HG02943 (cell line): Measurements from ENCODE around the gene KRT9.

Experiments used
- ATAC-seq: cut with Tn5 transposase; IDR thresholded peaks from one replicate; pipeline ENCODE4 v1.9.1; 2021; ENCODE audit warnings: mild to moderate bottlenecking, low read depth, moderate library complexity; ENCODE audit not compliant: unreplicated experiment

KRT9 gene

DNA sequence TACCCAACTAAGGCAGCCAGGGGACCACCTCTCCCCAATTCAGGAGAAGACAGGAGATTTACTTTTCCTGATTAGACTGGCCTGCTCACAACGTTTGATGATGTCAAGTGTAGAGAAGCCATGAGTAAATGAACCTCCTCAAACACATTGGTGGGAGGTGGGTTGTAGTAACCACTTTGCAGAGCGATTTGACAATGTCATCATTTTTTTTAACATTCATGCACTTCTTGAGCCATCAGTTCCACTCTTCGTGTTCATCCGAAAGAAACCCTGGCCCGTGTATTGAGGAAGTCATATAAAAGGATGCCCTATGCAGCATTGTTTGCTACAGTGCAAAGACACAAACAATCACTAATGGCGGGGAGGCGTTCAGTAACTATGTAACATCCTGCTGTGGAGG is 38.2 kb downstream of the KRT9 start:
- no peak for ATAC-seq

DNA sequence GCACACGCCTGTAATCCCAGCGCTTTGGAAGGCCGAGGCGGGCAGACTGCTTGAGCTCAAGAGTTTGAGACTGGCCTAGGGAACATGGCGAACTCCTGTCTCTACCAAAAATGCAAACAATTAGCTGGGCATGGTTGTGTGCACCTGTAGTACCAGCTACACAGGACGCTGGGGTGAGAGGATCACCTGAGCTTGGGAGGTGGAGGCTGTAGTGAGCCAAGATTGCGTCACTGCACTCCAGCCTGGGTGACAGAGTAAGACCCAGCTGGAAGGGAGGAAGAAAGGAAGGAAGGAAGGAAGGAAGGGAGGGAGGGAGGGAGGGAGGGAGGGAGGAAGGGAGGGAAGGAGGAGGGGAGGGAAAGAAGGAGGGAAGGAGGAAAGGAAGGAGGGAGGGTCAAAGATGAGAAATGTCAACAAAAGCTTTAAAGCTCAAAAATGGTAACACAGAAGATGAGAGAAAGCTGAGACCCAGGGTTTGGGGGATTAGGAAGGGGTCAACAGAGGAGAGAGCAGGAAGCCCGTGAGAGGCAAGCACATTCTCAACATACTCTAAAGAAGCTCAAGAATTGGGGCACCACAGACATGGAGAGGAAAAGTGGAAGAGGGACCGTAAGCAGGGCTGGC is 38.8 kb downstream of the KRT9 start:
- ATAC-seq = no peak

DNA sequence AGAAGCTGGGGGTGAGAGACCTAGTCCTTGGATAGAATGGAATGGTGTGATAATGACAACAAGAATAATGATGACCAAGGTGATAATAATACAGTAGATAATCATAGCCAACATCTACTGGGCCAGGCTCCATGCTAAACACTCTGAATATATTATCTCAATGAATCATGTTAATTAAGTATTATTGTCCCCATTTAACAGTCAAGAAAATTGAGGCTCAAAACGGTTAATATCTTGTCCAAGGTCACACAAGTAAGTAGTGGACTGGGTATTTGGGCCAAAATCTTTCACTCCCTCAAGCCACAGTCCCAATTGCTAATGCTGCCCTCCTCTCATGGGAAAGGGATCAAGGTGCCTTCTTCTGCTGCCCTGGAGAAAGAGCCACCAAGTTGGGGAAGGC is 39.9 kb downstream of the KRT9 start:
- ATAC-seq = no peak

DNA sequence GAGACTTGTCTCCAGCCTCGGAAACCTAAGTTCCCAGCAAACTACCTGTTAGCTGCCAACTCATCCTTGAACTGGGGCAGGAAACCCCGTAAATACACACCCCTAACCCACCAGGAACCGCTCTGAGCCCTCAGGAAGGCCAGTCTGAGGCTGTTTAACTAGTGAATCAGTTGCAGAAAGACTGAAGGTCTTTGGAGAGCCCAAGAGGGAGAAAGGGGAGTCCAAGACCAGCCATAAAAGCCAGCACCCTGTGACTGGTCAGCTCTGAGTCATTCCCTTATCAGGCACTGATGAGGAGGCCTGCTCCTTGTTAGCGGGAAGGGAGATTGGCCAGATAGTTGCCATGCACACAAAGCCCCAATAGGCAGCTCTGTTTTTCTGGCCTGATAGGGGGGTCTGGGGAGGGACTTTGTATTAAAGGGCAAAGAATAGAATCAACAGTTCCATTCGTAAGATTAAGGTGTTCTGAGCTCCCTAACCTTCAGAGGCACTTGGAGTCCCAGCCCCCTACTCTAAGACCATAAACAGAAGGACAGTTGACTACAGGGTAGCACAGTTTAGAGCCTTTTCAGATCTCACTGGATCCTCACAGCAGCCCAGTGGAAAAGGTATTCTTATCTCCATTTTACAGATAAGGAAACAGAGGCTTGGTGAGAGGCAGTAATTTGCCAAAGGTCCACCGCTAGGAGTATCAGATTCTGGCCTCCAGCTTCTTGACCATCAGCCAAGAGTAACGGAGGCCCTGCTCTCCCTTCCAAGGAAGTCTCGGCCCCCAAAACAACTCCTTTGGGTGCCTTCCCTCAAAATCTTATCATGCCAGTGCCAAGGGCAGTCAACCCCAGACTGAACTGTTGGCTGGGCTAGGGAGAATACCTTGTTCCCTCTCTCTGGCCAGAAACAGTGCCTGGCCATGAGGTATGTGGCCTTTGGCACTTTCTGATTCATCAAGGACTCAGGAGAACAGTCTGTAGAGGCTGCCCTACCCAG is 41.5 kb downstream of the KRT9 start:
- ATAC-seq = no peak

DNA sequence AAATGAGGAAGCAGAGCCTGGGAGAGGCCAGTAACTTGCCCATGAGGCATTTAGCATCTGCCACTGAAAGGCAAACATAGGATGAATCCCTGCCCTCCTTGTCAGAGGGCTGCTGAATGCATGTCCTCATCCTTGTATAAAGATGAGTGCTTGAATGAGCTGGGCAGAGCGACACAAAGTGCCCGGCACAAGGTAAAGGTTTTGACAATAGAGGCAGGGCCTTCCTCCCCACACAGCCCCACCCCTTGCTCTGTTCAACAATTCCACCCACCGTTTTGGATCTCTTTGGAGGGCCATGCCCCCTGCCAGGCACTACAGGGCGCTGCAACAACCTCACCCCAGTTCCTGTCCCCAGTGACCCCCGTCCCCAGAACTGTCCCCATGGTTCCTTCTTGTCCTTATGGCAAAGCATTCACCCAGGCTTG is 42.4 kb downstream of the KRT9 start:
- no peak for ATAC-seq

DNA sequence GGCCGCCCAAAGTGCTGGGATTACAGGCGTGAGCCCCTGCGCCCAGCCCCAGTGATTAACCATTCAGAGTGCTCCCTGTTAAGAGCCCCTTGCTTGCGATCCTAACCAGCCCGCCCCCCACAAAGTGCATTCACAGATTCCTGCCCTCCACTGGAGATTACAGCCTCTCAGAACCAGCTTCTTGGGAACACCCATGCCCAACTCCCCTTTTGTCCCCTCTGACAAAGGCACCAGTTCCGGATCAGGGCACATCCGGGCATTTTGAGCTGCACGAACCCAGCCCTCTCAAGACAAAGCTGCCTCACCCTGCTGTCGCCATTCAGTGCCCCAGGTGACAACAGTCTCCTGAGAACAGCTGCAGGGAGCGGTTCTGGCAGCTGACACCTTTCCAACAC is 42.9 kb downstream of the KRT9 start:
- ATAC-seq = no peak

DNA sequence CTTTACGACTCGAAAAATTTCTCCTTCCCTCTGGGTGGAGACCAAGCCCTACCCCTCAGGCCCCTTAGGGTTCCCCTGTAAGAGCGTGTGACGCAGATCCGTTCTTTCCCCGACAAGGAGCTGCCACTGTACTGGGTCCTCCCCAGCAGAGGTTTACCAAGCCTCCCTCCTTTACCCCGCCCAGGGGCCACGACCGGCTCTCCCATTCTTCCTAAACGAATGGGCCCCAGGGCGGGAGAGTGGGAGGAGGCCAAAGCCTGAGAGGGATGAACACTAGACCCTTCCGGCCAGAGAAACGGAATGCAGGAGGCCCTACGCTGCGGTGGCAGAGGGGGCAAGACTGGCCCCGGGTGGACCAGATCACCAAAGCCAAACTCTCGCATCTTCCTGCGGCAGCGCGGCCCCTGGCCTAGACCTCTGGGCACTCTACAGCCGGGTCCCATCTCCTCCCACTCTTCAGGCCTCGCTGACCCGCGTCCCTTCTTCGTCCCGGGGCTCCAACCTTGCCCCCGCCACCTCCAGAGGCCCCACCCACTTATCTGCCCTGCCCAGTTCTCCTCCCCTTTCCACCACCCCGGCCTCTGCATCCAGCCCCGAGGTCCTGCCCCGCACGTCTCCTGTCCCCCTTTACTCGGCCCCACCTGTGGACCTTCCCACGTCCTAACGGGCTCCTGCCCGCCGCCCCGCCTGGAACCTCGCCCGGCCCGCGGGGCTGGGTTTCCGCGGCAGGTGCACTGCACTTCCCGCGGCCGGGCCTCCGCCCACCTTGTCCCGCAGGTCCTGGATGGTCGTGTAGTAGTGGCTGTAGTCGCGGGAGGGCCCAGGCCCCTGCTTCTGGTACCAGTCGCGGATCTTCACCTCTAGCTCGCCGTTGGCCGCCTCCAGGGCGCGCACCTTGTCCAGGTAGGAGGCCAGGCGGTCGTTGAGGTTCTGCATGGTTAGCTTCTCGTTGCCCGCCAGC is 44.5 kb downstream of the KRT9 start:
- no peak for ATAC-seq

DNA sequence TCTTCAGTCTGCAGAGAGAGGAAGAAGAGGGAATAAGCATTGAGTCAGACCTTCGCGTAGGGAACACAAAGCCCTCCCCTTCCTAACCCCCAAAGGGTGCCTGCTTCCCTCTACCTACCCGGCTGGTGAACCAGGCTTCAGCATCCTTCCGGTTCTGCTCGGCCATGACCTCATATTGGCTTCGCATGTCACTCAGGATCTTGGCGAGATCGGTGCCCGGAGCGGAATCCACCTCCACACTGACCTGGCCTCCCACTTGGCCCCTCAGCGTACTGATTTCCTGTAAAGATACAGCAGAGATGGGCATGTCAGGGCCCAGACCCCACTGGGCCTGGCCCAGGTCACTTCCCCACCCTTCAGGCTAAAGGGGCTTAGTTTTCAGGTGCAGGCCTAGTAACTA is 47.6 kb downstream of the KRT9 start:
- no peak for ATAC-seq

DNA sequence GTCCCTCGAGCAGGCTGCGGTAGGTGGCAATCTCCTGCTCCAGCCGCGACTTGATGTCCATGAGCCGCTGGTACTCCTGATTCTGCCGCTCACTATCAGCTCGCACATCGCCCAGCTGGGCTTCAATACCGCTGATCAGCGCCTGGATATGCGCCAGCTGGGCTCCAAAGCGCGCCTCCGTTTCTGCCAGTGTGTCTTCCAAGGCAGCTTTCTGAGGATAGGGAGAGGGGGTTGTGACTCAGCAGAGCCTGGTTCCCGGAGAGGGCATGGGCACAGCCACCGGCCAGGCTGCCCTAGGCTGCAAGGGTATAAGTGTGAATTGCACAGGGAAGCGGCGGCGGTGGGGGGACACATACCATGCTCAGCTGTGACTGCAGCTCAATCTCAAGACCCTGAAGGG is 48.1 kb downstream of the KRT9 start:
- no peak for ATAC-seq

DNA sequence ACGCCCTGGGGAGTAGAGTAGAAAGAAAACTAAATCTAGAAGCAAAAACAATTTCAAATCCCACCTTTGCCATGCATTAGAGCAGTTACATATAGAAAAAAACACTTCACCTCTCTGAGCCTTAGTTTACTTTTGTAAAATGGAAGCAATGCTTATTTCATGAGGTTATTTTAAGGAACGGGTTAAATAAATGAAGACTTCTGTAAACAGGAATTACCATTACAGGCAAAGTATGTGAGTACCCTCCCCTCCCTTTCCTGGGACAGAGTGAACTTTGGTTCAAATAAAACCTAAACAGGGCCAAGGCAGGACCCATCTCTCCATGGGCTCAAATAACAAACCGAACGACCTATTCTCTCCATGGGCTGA is 48.6 kb downstream of the KRT9 start:
- ATAC-seq = no peak

DNA sequence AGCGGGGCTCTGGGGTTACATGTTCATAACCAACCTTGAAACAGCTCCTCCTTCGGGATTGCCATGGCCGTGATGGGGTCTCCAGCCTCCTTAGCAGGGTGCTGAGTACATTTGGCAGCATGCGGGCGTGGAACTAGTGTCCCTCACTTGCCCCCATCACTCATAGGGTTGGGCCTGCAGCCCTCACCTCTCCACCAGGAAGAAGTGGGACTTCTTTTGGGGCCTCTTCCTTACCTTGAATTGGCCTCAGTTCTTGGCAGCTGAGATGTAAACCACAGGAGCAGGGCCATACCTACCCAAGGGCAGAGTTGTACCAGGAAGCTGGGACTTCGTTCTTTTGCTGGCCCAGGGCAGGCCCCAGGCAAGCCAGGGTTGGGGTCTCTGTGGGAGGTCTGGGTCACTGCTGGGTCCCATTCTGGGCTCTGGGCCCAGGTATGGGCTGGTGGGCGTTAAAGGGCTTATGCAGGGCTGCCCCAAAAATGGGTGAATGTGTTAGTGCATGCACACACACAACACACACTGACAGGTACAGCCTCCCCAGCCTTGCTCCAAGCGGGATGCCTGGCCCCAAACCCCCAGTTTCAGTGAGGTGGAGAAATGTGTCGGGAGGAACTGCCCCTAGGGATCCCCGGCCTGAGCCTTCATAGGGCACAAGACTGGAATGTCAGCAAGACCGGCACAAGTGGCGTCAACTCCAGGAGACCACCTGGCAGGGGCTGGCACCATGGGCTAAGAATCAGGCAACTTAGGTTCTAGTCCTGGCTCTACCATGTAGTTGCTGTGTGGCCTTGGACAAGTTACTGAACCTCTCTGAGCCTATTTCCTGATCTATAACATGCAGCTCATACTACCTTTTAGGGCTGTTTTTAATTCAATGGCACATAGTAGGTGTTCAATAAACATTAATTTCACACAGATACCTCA is 49.3 kb downstream of the KRT9 start:
- no peak for ATAC-seq

DNA sequence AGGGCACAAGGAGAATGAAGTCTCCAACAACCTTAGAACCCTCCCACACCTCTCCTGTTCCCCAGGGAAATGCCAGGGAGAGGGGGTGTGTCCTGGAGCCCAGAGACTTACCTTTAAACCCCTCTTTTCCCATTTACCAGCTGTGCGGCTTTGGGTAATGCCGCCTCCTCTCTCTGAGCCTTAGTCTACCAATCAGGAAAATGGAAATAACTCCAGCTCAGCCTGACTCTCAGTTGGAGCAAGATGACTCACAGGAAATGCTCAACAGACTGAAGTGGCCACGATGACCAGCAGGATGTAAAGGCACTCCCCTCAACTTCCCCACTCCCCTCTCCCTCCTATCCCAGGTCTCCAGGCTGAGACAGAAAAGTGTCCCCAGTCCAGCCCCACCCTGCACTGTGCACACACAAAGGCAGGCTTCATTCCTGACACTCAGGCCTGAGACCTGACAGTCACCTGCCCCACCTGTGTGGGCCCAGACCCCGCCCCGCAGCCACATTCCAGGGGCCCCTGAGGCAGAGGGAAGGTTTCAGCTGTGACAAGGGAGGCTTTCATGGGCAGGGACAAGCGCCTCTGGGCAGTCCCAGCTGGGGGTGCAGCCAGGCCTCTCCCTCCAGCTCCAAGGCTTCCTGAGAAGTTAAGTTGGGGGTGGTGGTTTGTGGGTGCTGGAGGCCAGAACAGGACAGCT is 50.1 kb downstream of the KRT9 start:
- no peak for ATAC-seq

DNA sequence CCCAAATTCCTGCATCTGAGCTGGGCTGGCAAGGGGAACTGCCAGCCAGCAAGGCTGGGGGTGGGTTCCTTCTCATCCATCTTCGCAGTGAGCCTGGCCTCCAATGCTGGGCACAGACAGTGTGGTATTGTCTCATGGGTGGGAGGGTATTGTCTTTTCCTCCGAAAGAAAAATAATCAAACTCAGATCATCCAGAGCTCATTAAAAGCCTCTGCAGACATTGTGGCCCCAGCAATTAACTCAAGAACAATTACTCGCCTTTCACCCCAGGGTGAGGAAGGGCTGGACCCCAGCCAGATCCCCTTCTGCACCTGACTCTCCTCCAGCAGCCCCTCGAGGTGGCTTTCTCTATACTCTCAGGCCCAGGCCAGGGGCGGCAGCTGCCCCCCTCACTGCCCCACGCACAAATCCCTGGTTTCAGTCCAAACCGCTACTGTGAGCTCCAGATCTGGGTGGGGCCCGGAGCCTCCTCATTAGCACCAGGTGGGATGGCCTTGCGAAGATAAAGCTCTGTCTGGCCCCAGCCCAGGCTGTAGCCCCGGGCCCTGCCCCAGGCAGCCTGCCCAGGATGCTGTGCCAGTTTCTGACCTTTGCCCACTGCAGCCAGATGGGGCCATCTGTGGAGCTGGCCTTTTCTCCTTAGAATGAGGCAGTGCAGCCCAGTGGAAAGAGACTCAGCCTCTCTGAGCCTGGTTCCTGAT is 50.9 kb downstream of the KRT9 start:
- no peak for ATAC-seq

DNA sequence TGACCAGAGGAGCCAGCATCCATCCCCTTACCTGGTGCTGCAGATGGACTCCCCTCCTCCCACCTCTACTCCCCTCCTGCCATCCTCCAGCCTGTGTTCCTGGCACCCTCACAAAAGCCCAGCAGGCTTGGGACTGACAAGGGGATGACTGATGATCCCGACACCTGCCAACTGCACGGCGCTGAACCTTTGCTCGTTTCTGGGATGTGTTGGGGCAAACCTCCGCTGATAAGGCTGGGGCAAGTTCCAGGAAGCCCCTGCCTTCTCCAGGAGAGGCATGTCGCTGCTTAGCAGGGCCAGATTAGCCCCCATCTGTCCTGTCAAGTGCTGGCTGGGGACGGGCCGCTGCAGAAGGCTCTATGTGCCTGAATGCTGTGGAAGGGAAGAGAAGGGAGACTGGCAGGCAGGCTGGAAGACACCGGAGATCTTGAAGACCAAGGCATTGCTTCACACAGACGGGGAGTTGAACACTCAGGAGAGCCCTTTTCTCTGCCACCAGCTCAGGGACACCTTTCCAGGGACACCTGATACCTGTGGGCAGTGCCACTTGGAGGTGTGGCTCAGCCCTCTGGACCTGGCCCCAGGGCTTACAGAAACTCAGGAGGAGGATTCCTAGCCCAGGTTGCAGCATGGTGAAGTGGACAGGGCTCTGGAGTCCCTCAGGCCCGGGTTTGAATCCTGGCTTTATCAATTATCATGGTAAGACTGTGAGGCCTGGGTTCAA is 52.2 kb downstream of the KRT9 start:
- no peak for ATAC-seq

DNA sequence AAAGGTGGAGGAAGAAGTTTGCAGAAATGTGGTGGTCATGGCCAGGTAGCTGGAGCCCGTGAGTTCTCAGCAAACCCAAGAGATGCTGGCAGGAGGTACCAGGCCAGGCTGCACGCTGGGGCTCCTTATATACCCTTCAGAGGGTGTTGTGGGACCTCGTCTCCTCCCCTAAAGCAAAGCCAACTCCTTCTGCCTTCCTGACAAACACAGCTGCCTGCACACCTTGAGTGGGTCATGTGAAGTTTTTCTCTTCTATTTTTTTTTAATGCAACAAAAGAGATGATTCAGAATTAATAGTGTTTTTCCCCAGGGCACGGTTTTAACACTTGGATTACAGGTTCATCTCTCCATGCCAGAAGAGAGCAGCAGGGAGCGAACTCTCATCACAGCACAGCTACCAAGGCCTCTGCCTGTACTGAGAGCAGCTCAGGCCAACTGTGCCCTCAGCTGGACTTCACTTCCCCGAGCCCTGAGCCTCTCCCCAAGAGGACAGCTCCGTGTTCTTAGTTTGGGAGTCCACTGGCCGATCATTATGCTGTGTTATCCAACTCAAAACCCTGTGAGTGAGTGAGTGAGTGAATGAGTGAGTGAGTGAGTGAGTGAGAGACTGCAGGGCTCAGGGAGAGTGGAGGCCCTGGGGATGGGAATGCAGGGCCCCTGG is 52.9 kb downstream of the KRT9 start, which contains the start of gene KRT15:
KRT15 (minus strand) TSS at position 102 of the 661 bp plus-strand sequence; CDS start at position 39, 63 bp downstream.
- no peak for ATAC-seq

DNA sequence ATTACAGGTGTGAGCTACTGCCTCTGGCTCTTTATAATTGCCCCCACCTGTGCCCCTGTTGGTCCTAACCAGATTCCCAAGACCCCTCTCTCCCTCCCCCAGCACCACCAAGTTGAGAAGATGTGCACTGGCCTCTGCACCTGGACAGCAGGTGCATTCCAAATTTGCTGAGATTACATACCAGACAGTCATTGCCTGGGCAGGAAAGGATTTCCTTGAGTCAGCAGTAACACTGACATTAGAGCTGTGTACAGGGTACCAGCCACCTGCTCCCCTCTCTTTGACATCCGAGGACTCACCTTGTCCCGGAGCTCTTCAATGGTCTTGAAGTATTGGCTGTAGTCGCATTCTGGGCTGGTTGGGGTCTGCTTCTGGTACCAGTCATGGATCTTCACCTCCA is 53.8 kb downstream of the KRT9 start:
- ATAC-seq = no peak

DNA sequence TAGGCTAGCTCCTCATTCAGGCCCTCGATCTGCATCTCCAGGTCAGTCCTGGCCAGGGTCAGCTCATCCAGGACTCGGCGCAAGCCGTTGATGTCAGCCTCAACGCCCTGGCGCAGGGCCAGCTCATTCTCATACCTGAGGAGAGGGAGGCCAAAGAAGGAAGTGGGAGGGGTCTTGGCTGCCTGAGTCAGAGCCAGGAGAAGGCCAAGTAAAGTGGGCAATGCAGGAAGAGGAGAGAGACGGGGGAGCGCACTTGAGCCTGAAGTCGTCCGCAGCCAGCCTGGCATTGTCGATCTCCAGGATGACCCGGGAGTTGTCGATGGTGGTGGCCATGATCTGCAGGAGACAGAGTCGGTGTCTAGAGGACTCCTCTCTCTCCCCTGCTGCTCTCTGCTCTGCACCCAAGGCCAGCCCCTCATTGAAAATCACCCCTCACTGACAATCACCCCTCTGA is 55.0 kb downstream of the KRT9 start:
- ATAC-seq = no peak
